Nephron (organoid): ENCODE results near the gene GBA3.

ENCODE experiments used
- H3K27ac Mint-ChIP-seq, 3 experiments: 2 replicates each; pipeline ENCODE4 v1.8.0; 2020; ENCODE audit warnings: mixed read lengths in 3 of 3, mild to moderate bottlenecking in 2 of 3, moderate library complexity in 1 of 3
- H3K27me3 Mint-ChIP-seq: 2 replicates; pipeline ENCODE4 v1.8.0; 2021; ENCODE audit warnings: low read depth, mild to moderate bottlenecking, moderate library complexity, mixed read lengths
- H3K36me3 Mint-ChIP-seq: 2 replicates; pipeline ENCODE4 v1.8.0; 2020; ENCODE audit warnings: low read depth, mixed read lengths
- H3K4me1 Mint-ChIP-seq: 2 replicates; pipeline ENCODE4 v1.8.0; 2020; ENCODE audit warnings: mixed read lengths
- H3K4me3 Mint-ChIP-seq, 3 experiments: 2 replicates each; pipeline ENCODE4 v1.8.0; 2020; ENCODE audit warnings: mild to moderate bottlenecking in 3 of 3, mixed read lengths in 3 of 3, moderate library complexity in 2 of 3
- H3K9me3 Mint-ChIP-seq: 2 replicates; pipeline ENCODE4 v1.8.0; 2020; ENCODE audit warnings: mixed read lengths
- CTCF ChIP-seq, 3 experiments: fragments of 200-600 bp; sonication (generic); IDR thresholded peaks; one replicate each; pipeline ENCODE4 v1.5.0; 2021; ENCODE audit warnings: antibody characterized with exemption in 3 of 3; ENCODE audit not compliant: unreplicated experiment in 3 of 3

Gene GBA3

GRCh38 chr4:22736912-22737311 lies 44.2 kb downstream of the GBA3 start:
- TF ChIP-seq CTCF (IDR thresholded peaks at IDR 0.05; ENCODE audit: unreplicated experiment in 3 of 3), result no peak
- H3K4me3 Mint-ChIP-seq, result no peak overlapping the region
- H3K27ac Mint-ChIP-seq, result no peak overlapping the region
- peaks cover 4% of the 10 kb centered on the region for H3K4me1 Mint-ChIP-seq
- no peaks in the 10 kb centered on the region for H3K27me3 Mint-ChIP-seq
- H3K36me3 Mint-ChIP-seq, result peaks cover 3% of the 10 kb centered on the region
- H3K9me3 Mint-ChIP-seq, result peaks cover 3% of the 10 kb centered on the region

GRCh38 chr4:22739968-22740367 lies 47.2 kb downstream of the GBA3 start:
- H3K4me1 Mint-ChIP-seq, result peaks cover 4% of the 10 kb centered on the region
- peak overlapping the region; percentile 31 to 66 (median 60) for H3K27ac Mint-ChIP-seq
- TF ChIP-seq CTCF (IDR thresholded peaks at IDR 0.05; ENCODE audit: unreplicated experiment in 3 of 3), result no peak
- H3K27me3 Mint-ChIP-seq, result no peaks in the 10 kb centered on the region
- H3K4me3 Mint-ChIP-seq, result no peak overlapping the region
- peaks cover 3% of the 10 kb centered on the region for H3K9me3 Mint-ChIP-seq
- peaks cover 3% of the 10 kb centered on the region for H3K36me3 Mint-ChIP-seq

- Mint-ChIP-seq H3K4me1 (peaks cover 4% of the 10 kb centered on the region), H3K36me3 (peaks cover 3% of the 10 kb centered on the region), H3K9me3 (peaks cover 3% of the 10 kb centered on the region), H3K27me3 (no peaks in the 10 kb centered on the region), H3K27ac (no peak overlapping the region), H3K4me3 (no peak overlapping the region)
- TF ChIP-seq CTCF (IDR thresholded peaks at IDR 0.05; ENCODE audit: unreplicated experiment in 3 of 3), result no peak
Observed at GRCh38 chr4:22741744-22742143, 49.0 kb downstream of the GBA3 start.

- H3K27me3 Mint-ChIP-seq, result no peaks in the 10 kb centered on the region
- H3K4me1 Mint-ChIP-seq, result peaks cover 4% of the 10 kb centered on the region
- H3K4me3 Mint-ChIP-seq, result no peak overlapping the region
- peaks cover 3% of the 10 kb centered on the region for H3K9me3 Mint-ChIP-seq
- no peak for TF ChIP-seq CTCF (IDR thresholded peaks at IDR 0.05; ENCODE audit: unreplicated experiment in 3 of 3)
- no peak overlapping the region for H3K27ac Mint-ChIP-seq
- peaks cover 3% of the 10 kb centered on the region for H3K36me3 Mint-ChIP-seq
Observed at GRCh38 chr4:22743290-22743689, 50.6 kb downstream of the GBA3 start.

- TF ChIP-seq CTCF (IDR thresholded peaks at IDR 0.05; ENCODE audit: unreplicated experiment in 3 of 3), result no peak
- Mint-ChIP-seq H3K36me3 (peaks cover 3% of the 10 kb centered on the region), H3K4me3 (no peak overlapping the region), H3K4me1 (peaks cover 4% of the 10 kb centered on the region), H3K27ac (no peak overlapping the region), H3K27me3 (no peaks in the 10 kb centered on the region), H3K9me3 (peaks cover 3% of the 10 kb centered on the region)
Observed at GRCh38 chr4:22744478-22745062, 51.8 kb downstream of the GBA3 start.

- TF ChIP-seq CTCF (IDR thresholded peaks at IDR 0.05; ENCODE audit: unreplicated experiment in 3 of 3), result no peak
- H3K9me3 Mint-ChIP-seq, result peaks cover 3% of the 10 kb centered on the region
- H3K4me1 Mint-ChIP-seq, result no peaks in the 10 kb centered on the region
- no peaks in the 10 kb centered on the region for H3K27me3 Mint-ChIP-seq
- H3K36me3 Mint-ChIP-seq, result peaks cover 3% of the 10 kb centered on the region
- H3K27ac Mint-ChIP-seq, result no peak overlapping the region
- H3K4me3 Mint-ChIP-seq, result no peak overlapping the region
Observed at GRCh38 chr4:22745234-22745633, 52.5 kb downstream of the GBA3 start.
